Femur (tissue), 1 donor: Measurements from ENCODE around the gene PCARE.

Experiments used
- DNase-seq: peaks from one replicate; pipeline ENCODE4 v3.0.0-alpha.2; 2017

The PCARE gene

GRCh38 chr2:29033172-29033571 lies 41.2 kb downstream of the PCARE start:
- no peak for DNase-seq

- no peak for DNase-seq
These were observed 42.1 kb downstream of the PCARE start for GRCh38 chr2:29032189-29032588.

- no peak for DNase-seq
These were observed 43.3 kb downstream of the PCARE start for GRCh38 chr2:29031046-29031445.

GRCh38 chr2:29025711-29026110 lies 48.6 kb downstream of the PCARE start:
- no peak for DNase-seq

GRCh38 chr2:29024882-29025430 lies 49.4 kb downstream of the PCARE start:
- no peak for DNase-seq

- DNase-seq, result no peak
These were observed 51.1 kb downstream of the PCARE start for GRCh38 chr2:29023188-29023587.

- DNase-seq, result no peak
These were observed 51.6 kb downstream of the PCARE start for GRCh38 chr2:29022679-29023078.

GRCh38 chr2:29021886-29022285 lies 52.4 kb downstream of the PCARE start:
- no peak for DNase-seq

GRCh38 chr2:29017716-29018435 lies 56.4 kb downstream of the PCARE start:
- DNase-seq, result no peak

- no peak for DNase-seq
These were observed 57.8 kb downstream of the PCARE start for GRCh38 chr2:29016504-29016903.

GRCh38 chr2:29015701-29016470 lies 58.4 kb downstream of the PCARE start:
- DNase-seq, result no peak

GRCh38 chr2:29014811-29015421 lies 59.4 kb downstream of the PCARE start:
- no peak for DNase-seq

- DNase-seq, result no peak
These were observed 60.0 kb downstream of the PCARE start for GRCh38 chr2:29014331-29014730.

- no peak for DNase-seq
These were observed 61.1 kb downstream of the PCARE start for GRCh38 chr2:29013057-29013780.

- DNase-seq, result peak; percentile 67
These were observed 62.1 kb downstream of the PCARE start for GRCh38 chr2:29012211-29012681.
